H1 (cell line): ENCODE data around the gene EFEMP2. TPM values are rescaled to one million over a fixed set of nuclear protein-coding genes. Genes with fewer than 3 reads are reported as not detected.

Source experiments
- CTCF ChIA-PET: fragments of 300-600 bp; sonication (Branson Sonifier 250); formaldehyde crosslinking; loops from one replicate; lab custom pipeline; 2021; ENCODE audit not compliant: partially characterized antibody; lab: Charles Lee
- POLR2A ChIA-PET: fragments of 300-600 bp; sonication (Branson Sonifier 250); formaldehyde crosslinking; loops from one replicate; lab custom pipeline; 2021; ENCODE audit warnings: inconsistent platforms; ENCODE audit not compliant: partially characterized antibody; lab: Charles Lee
- DNase-seq, 2 experiments: peaks; one replicate each; pipeline versions ENCODE4 v3.0.0 to v3.0.0-alpha.2; 2010 to 2022; ENCODE audit warnings: low spot score in 2 of 2, low read depth in 1 of 2, mixed read lengths in 1 of 2
- FAIRE-seq: peaks from 2 replicates; lab custom pipeline; 2011; peaks lifted over from hg19 to GRCh38; lab: Jason Lieb, UNC
- H2AFZ ChIP-seq: 2 replicates; pipeline ENCODE4 v1.8.1; 2012; ENCODE audit warnings: low read length, inconsistent platforms
- H2AK5ac ChIP-seq: 2 replicates; pipeline ENCODE4 v1.6.1; 2013; ENCODE audit warnings: low read depth, low read length
- H2BK120ac ChIP-seq: replicated peaks from 2 replicates; pipeline ENCODE3; 2013; ENCODE audit warnings: low read depth, low read length, inconsistent platforms
- H2BK12ac ChIP-seq: 2 replicates; pipeline ENCODE4 v1.6.1; 2013; ENCODE audit warnings: low read depth, low read length
- H2BK15ac ChIP-seq: 2 replicates; pipeline ENCODE4 v1.6.1; 2013; ENCODE audit warnings: low read length
- H2BK20ac ChIP-seq: 2 replicates; pipeline ENCODE4 v1.6.1; 2013; ENCODE audit warnings: low read length
- H2BK5ac ChIP-seq: 2 replicates; pipeline ENCODE4 v1.6.1; 2013; ENCODE audit warnings: low read depth, low read length
- H3K14ac ChIP-seq: 2 replicates; pipeline ENCODE4 v1.6.1; 2013; ENCODE audit warnings: inconsistent platforms; ENCODE audit not compliant: insufficient read length
- H3K18ac ChIP-seq: 2 replicates; pipeline ENCODE4 v1.6.1; 2013; ENCODE audit warnings: low read length; ENCODE audit errors: extremely low read depth
- H3K23ac ChIP-seq: 2 replicates; pipeline ENCODE4 v1.6.1; 2013; ENCODE audit warnings: inconsistent platforms; ENCODE audit not compliant: insufficient read length
- H3K23me2 ChIP-seq: 2 replicates; pipeline ENCODE4 v1.6.1; 2013; ENCODE audit warnings: low read depth, low read length
- H3K27ac ChIP-seq: 2 replicates; pipeline ENCODE4 v1.6.1; 2011; ENCODE audit warnings: low read depth, low read length, inconsistent platforms
- H3K27me3 ChIP-seq, 4 experiments: replicated peaks in 1 of 4; 1 replicate in 1 of 4; 2 replicates in 3 of 4; pipeline versions ENCODE4 v1.6.1 to v1.8.1; 2011 to 2013; ENCODE audit warnings: low read length in 3 of 4, mild to moderate bottlenecking in 3 of 4, inconsistent platforms in 2 of 4, mixed read lengths in 2 of 4, moderate library complexity in 1 of 4; ENCODE audit not compliant: control insufficient read depth in 3 of 4, insufficient read depth in 3 of 4; ENCODE audit errors: extremely low read depth in 1 of 4
- H3K36me3 ChIP-seq, 4 experiments: 2 replicates each; pipeline versions ENCODE4 v1.6.1 to v1.8.1; 2011 to 2013; ENCODE audit warnings: mild to moderate bottlenecking in 4 of 4, low read length in 3 of 4, moderate library complexity in 2 of 4, control low read depth in 1 of 4, inconsistent platforms in 1 of 4; ENCODE audit not compliant: insufficient read depth in 4 of 4, control insufficient read depth in 2 of 4
- H3K4ac ChIP-seq: replicated peaks from 2 replicates; pipeline ENCODE3; 2013; ENCODE audit warnings: low read length, low read depth, mixed read lengths, inconsistent platforms; ENCODE audit not compliant: insufficient read length
- H3K4me1 ChIP-seq, 4 experiments: replicated peaks in 1 of 4; 1 replicate in 1 of 4; 2 replicates in 3 of 4; pipeline versions ENCODE4 v1.6.1 to v1.8.1; 2011 to 2013; ENCODE audit warnings: low read length in 3 of 4, inconsistent platforms in 2 of 4, mixed read lengths in 1 of 4; ENCODE audit not compliant: insufficient read depth in 4 of 4, control insufficient read depth in 3 of 4
- H3K4me2 ChIP-seq, 2 experiments: 2 replicates each; pipeline versions ENCODE4 v1.6.1 to v1.8.1; 2011 to 2013; ENCODE audit warnings: low read depth in 2 of 2, low read length in 2 of 2, control low read depth in 1 of 2, inconsistent platforms in 1 of 2, mild to moderate bottlenecking in 1 of 2; ENCODE audit not compliant: insufficient read depth in 1 of 2
- H3K4me3 ChIP-seq, 4 experiments: fragments of 200-600, 300-600 bp in 1 of 4; sonication (generic), shearing (Covaris generic), sonication (Bioruptor Twin) in 1 of 4; 2 replicates each; pipeline versions ENCODE4 v1.5.1 to v1.8.1; 2011 to 2016; ENCODE audit warnings: low read length in 4 of 4, low read depth in 3 of 4, control low read depth in 2 of 4, inconsistent platforms in 2 of 4, mild to moderate bottlenecking in 2 of 4, mixed read lengths in 1 of 4, moderate library complexity in 1 of 4; ENCODE audit not compliant: insufficient read depth in 2 of 4; ENCODE audit errors: extremely low read depth in 1 of 4
- H3K56ac ChIP-seq: replicated peaks from 2 replicates; pipeline ENCODE3; 2013; ENCODE audit warnings: low read depth, mild to moderate bottlenecking, mixed read lengths, low read length, inconsistent platforms; ENCODE audit not compliant: insufficient read length
- H3K79me1 ChIP-seq: 2 replicates; pipeline ENCODE4 v1.6.1; 2013; ENCODE audit warnings: low read depth, low read length, control low read depth
- H3K79me2 ChIP-seq, 2 experiments: 2 replicates each; pipeline versions ENCODE4 v1.6.1 to v1.8.1; 2012 to 2013; ENCODE audit warnings: low read length in 2 of 2, mild to moderate bottlenecking in 2 of 2, inconsistent platforms in 1 of 2; ENCODE audit not compliant: insufficient read depth in 2 of 2, control insufficient read depth in 1 of 2
- H3K9ac ChIP-seq, 4 experiments: replicated peaks in 1 of 4; 1 replicate in 1 of 4; 2 replicates in 3 of 4; pipeline versions ENCODE4 v1.6.1 to v1.8.1; 2011 to 2013; ENCODE audit warnings: low read depth in 3 of 4, low read length in 3 of 4, control low read depth in 2 of 4, mild to moderate bottlenecking in 2 of 4, moderate library complexity in 2 of 4, inconsistent platforms in 1 of 4; ENCODE audit errors: extremely low read depth in 1 of 4
- H3K9me3 ChIP-seq, 2 experiments: 2 replicates each; pipeline versions ENCODE4 v1.6.1 to v1.8.1; 2012 to 2013; ENCODE audit warnings: mild to moderate bottlenecking in 2 of 2, moderate library complexity in 2 of 2, control low read depth in 1 of 2, inconsistent platforms in 1 of 2, low read depth in 1 of 2, low read length in 1 of 2, mixed read lengths in 1 of 2; ENCODE audit not compliant: insufficient read depth in 2 of 2
- H4K20me1 ChIP-seq, 2 experiments: replicated peaks in 1 of 2; 2 replicates each; pipeline versions ENCODE3 to v1.8.1; 2011 to 2013; ENCODE audit warnings: inconsistent platforms in 2 of 2, low read length in 2 of 2, mild to moderate bottlenecking in 1 of 2; ENCODE audit not compliant: insufficient read depth in 2 of 2, control insufficient read depth in 1 of 2
- H4K5ac ChIP-seq: 2 replicates; pipeline ENCODE4 v1.6.1; 2013; ENCODE audit warnings: low read length, low read depth, mixed read lengths, inconsistent platforms; ENCODE audit not compliant: insufficient read length
- H4K8ac ChIP-seq: 2 replicates; pipeline ENCODE4 v1.8.0; 2013; ENCODE audit warnings: mild to moderate bottlenecking, moderate library complexity, low read length, inconsistent platforms; ENCODE audit not compliant: insufficient read depth; ENCODE audit errors: extremely low read depth
- H4K91ac ChIP-seq: replicated peaks from 2 replicates; pipeline ENCODE3; 2013; ENCODE audit warnings: low read length, mixed read lengths, inconsistent platforms; ENCODE audit not compliant: insufficient read length
- POLR2A ChIP-seq, 2 experiments: IDR thresholded peaks; 1 replicate in 1 of 2; 2 replicates in 1 of 2; pipeline ENCODE4 v1.6.1; 2011; ENCODE audit warnings: low read depth in 2 of 2, low read length in 2 of 2, mild to moderate bottlenecking in 2 of 2; ENCODE audit errors: control extremely low read depth in 1 of 2
- POLR2AphosphoS5 ChIP-seq: IDR thresholded peaks from 2 replicates; pipeline ENCODE4 v1.6.1; 2011; ENCODE audit warnings: low read depth, low read length
- TAF7 ChIP-seq: optimal IDR thresholded peaks from 2 replicates; pipeline ENCODE3; 2011; ENCODE audit warnings: low read depth, mild to moderate bottlenecking, inconsistent platforms, low read length, moderate library complexity, borderline replicate concordance
- WGBS, 2 experiments: shearing (Covaris generic) in 1 of 2; methylation state at CpG; one replicate each; pipeline versions ENCODE4 v1.1.6 to v1.1.7; 2013 to 2015; ENCODE audit warnings: low lambda C conversion rate in 2 of 2, mixed read lengths in 2 of 2, inconsistent platforms in 1 of 2, low coverage in 1 of 2, missing lambda C conversion rate in 1 of 2; ENCODE audit not compliant: insufficient replicate concordance in 2 of 2, insufficient coverage in 1 of 2, insufficient read length in 1 of 2; ENCODE audit errors: extremely low coverage in 1 of 2, missing lambda C conversion rate in 1 of 2; 5-methylcytosine and 5-hydroxymethylcytosine counted together
- polyA plus RNA-seq, 7 experiments: library from polyadenylated mRNA; depleted of rRNA in 3 of 7; stranded (reverse) in 5 of 7; unstranded in 2 of 7; fragments of >200 nt in 5 of 7; fragments of 200-250 nt in 2 of 7; gene quantifications; 1 replicate in 5 of 7; 2 replicates in 1 of 7; 4 replicates in 1 of 7; pipeline versions ENCODE4 v1.2.1 to v1.2.3, GENCODE V29; 2011 to 2013; ENCODE audit warnings: missing spikeins in 2 of 7, mixed read lengths in 2 of 7
- total RNA-seq: library from RNA; stranded (reverse); fragmentation: NEBNext Ultra II Directional; extraction: Animal tissue kit (Norgen Biotek cat#: 25700); gene quantifications from 2 replicates; pipeline ENCODE4 v1.2.1, GENCODE V29; 2021

The EFEMP2 gene
- total and polyA plus RNA-seq, 2 of the 8 experiments (the other 6 are each of a cell fraction or from before 2014, with no cell fraction given) = 8.8 to 17.2 TPM

DNA sequence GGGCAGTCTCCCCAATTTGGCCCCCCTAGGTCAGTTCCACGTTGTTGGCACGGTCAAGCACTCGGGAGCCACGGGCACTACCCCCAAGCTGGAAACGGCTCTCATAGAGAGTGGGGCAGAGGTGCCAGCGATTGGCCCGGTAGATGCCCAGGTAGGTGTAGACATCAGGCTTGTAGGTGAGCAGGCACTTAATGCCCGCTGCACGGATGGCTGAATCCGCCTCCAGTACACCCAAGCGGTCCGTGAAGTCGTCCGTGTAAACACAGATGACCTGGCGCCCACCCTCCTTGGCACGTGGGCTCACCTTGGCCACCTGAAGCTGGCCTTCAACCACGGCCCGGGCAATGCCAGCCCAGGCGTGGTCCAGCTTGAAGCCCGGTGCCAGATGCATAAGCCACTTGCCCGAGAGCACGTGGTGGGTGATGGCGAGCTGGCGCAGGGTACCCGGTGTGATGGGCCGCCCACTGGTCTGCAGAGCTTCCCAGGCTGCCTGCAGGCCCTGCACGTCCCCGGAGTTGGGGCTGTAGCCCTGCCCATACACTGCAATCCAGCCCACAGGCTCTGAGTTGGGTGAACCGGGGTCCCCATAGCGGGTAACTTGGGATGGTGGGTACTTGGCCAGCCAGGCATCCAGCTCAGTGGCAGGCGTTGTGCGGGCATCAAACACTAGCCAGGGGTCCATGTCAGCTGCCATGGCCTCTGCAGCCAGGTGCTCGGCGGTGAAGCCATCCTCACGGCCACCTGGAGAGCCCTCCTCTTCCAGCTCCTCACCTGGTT is 45.0 kb upstream of the EFEMP2 start:
- H2BK5ac ChIP-seq = no peak overlapping the region
- FAIRE-seq = no peak
- H2BK12ac ChIP-seq = no peak overlapping the region; the same call in 1 of the 2 replicates
- no peak overlapping the region for H3K56ac ChIP-seq
- no peak overlapping the region for H2BK120ac ChIP-seq
- no peak overlapping the region for H2AFZ ChIP-seq
- POLR2A ChIA-PET = interaction anchor here (0.5 to 4.9 kb wide), 19 partner anchors 9 to 254 kb away, joined by 3 to 36 read pairs (median 4); partner anchors contain the start of genes CCDC85B, FIBP, MUS81 and SF3B2
- H2AK5ac ChIP-seq = peak overlapping the region; percentile 17; the same call in 1 of the 2 replicates
- DNase-seq = no peak
- H3K4me2 ChIP-seq = peak overlapping the region; percentile 83 to 94
- TF ChIP-seq POLR2A (IDR thresholded peaks at IDR 0.05; ENCODE audit: control extremely low read depth in 1 of 2, low read depth in 2 of 2, low read length in 2 of 2) (0 out of 3 replicates have a peak, but pooled peaks of 1 of the 2 experiments have one; percentile 22), POLR2AphosphoS5 (peak; percentile 51; the same call in 1 of the 2 replicates), TAF7 (no peak)
- H3K4me1 ChIP-seq = peaks cover 0 to 22% (median 13%) of the 10 kb centered on the region in 4 experiments; a peak in 4 of 7 replicates
- H4K8ac ChIP-seq = no peak overlapping the region
- H3K9ac ChIP-seq = no peak overlapping the region
- no peak overlapping the region for H3K23ac ChIP-seq
- H3K27ac ChIP-seq = no peak overlapping the region
- no peak overlapping the region for H4K5ac ChIP-seq
- peaks cover 7% of the 10 kb centered on the region; the same call in 1 of the 2 replicates for H3K79me1 ChIP-seq
- H3K14ac ChIP-seq = no peak overlapping the region
- H2BK15ac ChIP-seq = peak overlapping the region; percentile 40; the same call in 1 of the 2 replicates
- peak overlapping the region; percentile 91 to 98 (median 94); a peak in 7 of 8 replicates for H3K4me3 ChIP-seq
- CTCF ChIA-PET = interaction anchor here (0.6 to 2.3 kb wide), 6 partner anchors 10 to 74 kb away, joined by 3 to 10 read pairs (median 6); partner anchors contain the start of gene FIBP
- H4K20me1 ChIP-seq = peaks cover 0 to 7% of the 10 kb centered on the region in 2 experiments
- 93% methylated on average over 35 of the region's 35 CpGs; no CpG with 5 or more reads in 1 of the 2 experiments for WGBS, 2 experiments
- H3K27me3 ChIP-seq = no peaks in the 10 kb centered on the region
- no peak overlapping the region for H3K4ac ChIP-seq
- no peak overlapping the region for H2BK20ac ChIP-seq
- H3K18ac ChIP-seq = no peak overlapping the region
- peaks cover 13% of the 10 kb centered on the region; the same call in 1 of the 2 replicates for H3K23me2 ChIP-seq
- peaks cover 0 to 6% (median 2%) of the 10 kb centered on the region in 4 experiments; a peak in 4 of 8 replicates for H3K36me3 ChIP-seq
- no peaks in the 10 kb centered on the region for H3K9me3 ChIP-seq
- no peak overlapping the region for H4K91ac ChIP-seq
- H3K79me2 ChIP-seq = peaks cover 0 to 7% of the 10 kb centered on the region in 2 experiments; a peak in 2 of 4 replicates
